Activated CD4-positive, alpha-beta T cell treated with anti-CD3 and anti-CD28 coated beads, Interleukin-2, Interleukin-4, amounts not matched to agents 100 ng/mL and 50 ng/mL, durations not matched to agents 16 hours and 8 hours (primary cell): Measurements from ENCODE around the gene HGFAC.

Experiments used
- DNase-seq: peaks from one replicate; pipeline ENCODE4 v3.0.0-alpha.2; 2020; ENCODE audit warnings: low spot score

HGFAC gene

GRCh38 chr4:3486541-3487540, 45.1 kb downstream of the HGFAC start:
- DNase-seq, result no peak

- no peak for DNase-seq
Measured at GRCh38 chr4:3487861-3488260, 46.1 kb downstream of the HGFAC start.

- DNase-seq, result no peak
Measured at GRCh38 chr4:3488820-3489219, 47.1 kb downstream of the HGFAC start.

- no peak for DNase-seq
Measured at GRCh38 chr4:3489451-3489962, 47.7 kb downstream of the HGFAC start.

- DNase-seq, result no peak
Measured at GRCh38 chr4:3491681-3492405, 50.1 kb downstream of the HGFAC start.

GRCh38 chr4:3492741-3493719, 51.3 kb downstream of the HGFAC start:
- no peak for DNase-seq

- no peak for DNase-seq
Measured at GRCh38 chr4:3493720-3494461, 52.1 kb downstream of the HGFAC start.

GRCh38 chr4:3494462-3494871, 52.7 kb downstream of the HGFAC start:
- DNase-seq, result no peak

GRCh38 chr4:3495204-3495975, 53.6 kb downstream of the HGFAC start:
- no peak for DNase-seq

GRCh38 chr4:3496021-3496420, 54.3 kb downstream of the HGFAC start:
- DNase-seq, result no peak

- DNase-seq, result no peak
Measured at GRCh38 chr4:3497095-3497494, 55.3 kb downstream of the HGFAC start.

- no peak for DNase-seq
Measured at GRCh38 chr4:3497523-3498389, 56.0 kb downstream of the HGFAC start.

- no peak for DNase-seq
Measured at GRCh38 chr4:3498407-3498806, 56.6 kb downstream of the HGFAC start.
